Esophagus squamous epithelium (tissue), 5 donors: ENCODE data around the gene RAB37. TPM values are rescaled to one million over a fixed set of nuclear protein-coding genes. Genes with fewer than 3 reads are reported as not detected.

ENCODE experiments used
- DNase-seq: peaks from one replicate; lab custom pipeline; 2025; lab: John Stamatoyannopoulos, UW
- H3K27ac ChIP-seq, 4 donors: fragments of 200-600 bp; sonication (generic); one replicate each; pipeline ENCODE4 v1.5.1; 2016 to 2019; ENCODE audit warnings: mild to moderate bottlenecking in 1 of 4
- H3K27me3 ChIP-seq, 4 donors: fragments of 200-600 bp; sonication (generic); 1 replicate in 3 of 4; 2 replicates in 1 of 4; pipeline versions ENCODE4 v1.5.1 to v1.6.0; 2017 to 2021; ENCODE audit warnings: antibody characterized with exemption in 1 of 4
- H3K36me3 ChIP-seq, 3 donors: fragments of 200-600 bp; sonication (generic); one replicate each; pipeline ENCODE4 v1.5.1; 2016 to 2019
- H3K4me1 ChIP-seq, 3 donors: fragments of 200-600 bp; sonication (generic); one replicate each; pipeline ENCODE4 v1.5.1; 2017 to 2019
- H3K4me3 ChIP-seq, 4 donors: fragments of 200-600 bp; sonication (generic); 1 replicate in 3 of 4; 2 replicates in 1 of 4; pipeline ENCODE4 v1.5.1; 2016 to 2019; ENCODE audit warnings: mild to moderate bottlenecking in 2 of 4, moderate library complexity in 1 of 4
- H3K9me3 ChIP-seq, 3 donors: fragments of 200-600 bp; sonication (generic); one replicate each; pipeline ENCODE4 v1.5.1; 2016 to 2019
- POLR2A ChIP-seq, 4 donors: fragments of 450-650 bp; IDR thresholded peaks; one replicate each; pipeline ENCODE4 v1.6.1; 2017; ENCODE audit warnings: antibody characterized with exemption in 4 of 4, mild to moderate bottlenecking in 4 of 4, moderate library complexity in 3 of 4
- WGBS, 2 donors: methylation state at CpG; one replicate each; pipeline ENCODE4 v1.1.5; 2018; 5-methylcytosine and 5-hydroxymethylcytosine counted together
- intact Hi-C: fragments of 100-400 bp; cut with DNase I; formaldehyde crosslinking; loops from one replicate; pipeline ENCODE4 v1.15.0; 2022
- total RNA-seq, 4 donors: library from RNA; depleted of rRNA; stranded (reverse); fragments of >200 nt; gene quantifications; one replicate each; pipeline ENCODE4 v1.1.0, GENCODE V29; 2016
- TF ChIP-seq, protein P1 (sequence below), 6 experiments: fragments of 450-650 bp in 4 of 6; fragments of 200-600 bp in 2 of 6; sonication (generic) in 2 of 6; IDR thresholded peaks; one replicate each; pipeline ENCODE4 v1.5.1; 2016 to 2019; ENCODE audit warnings: antibody characterized with exemption in 6 of 6, mild to moderate bottlenecking in 4 of 6, moderate library complexity in 4 of 6
- donor health status: DM: yes; HTN: yes; CAD: no.

RAB37 gene
- total RNA-seq, 4 donors from 2014 or later = 0.44 to 3.2 (median 1.6) TPM; not detected in 1

- peaks cover 21 to 45% (median 28%) of the 10 kb centered on the region in 3 donors for H3K36me3 ChIP-seq
- peak overlapping the region; percentile 71 to 88 (median 87) for H3K27ac ChIP-seq
- 20 to 23% methylated on average over 8 of the region's 12 CpGs for WGBS, 2 donors
- H3K4me3 ChIP-seq = peak overlapping the region; percentile 59 to 99 (median 86)
- H3K27me3 ChIP-seq = no peaks in the 10 kb centered on the region
- no peaks in the 10 kb centered on the region for H3K9me3 ChIP-seq
- H3K4me1 ChIP-seq = peaks cover 15 to 65% (median 26%) of the 10 kb centered on the region in 3 donors
- no peak for TF ChIP-seq POLR2A (IDR thresholded peaks at IDR 0.05)
- TF ChIP-seq, protein P1, sequence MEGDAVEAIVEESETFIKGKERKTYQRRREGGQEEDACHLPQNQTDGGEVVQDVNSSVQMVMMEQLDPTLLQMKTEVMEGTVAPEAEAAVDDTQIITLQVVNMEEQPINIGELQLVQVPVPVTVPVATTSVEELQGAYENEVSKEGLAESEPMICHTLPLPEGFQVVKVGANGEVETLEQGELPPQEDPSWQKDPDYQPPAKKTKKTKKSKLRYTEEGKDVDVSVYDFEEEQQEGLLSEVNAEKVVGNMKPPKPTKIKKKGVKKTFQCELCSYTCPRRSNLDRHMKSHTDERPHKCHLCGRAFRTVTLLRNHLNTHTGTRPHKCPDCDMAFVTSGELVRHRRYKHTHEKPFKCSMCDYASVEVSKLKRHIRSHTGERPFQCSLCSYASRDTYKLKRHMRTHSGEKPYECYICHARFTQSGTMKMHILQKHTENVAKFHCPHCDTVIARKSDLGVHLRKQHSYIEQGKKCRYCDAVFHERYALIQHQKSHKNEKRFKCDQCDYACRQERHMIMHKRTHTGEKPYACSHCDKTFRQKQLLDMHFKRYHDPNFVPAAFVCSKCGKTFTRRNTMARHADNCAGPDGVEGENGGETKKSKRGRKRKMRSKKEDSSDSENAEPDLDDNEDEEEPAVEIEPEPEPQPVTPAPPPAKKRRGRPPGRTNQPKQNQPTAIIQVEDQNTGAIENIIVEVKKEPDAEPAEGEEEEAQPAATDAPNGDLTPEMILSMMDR (IDR thresholded peaks at IDR 0.05) = no peak
- no peak for DNase-seq
- intact Hi-C loops = no loop called here
Observed at GRCh38 chr17:74775409-74776043, 38.5 kb downstream of the RAB37 start.

DNA sequence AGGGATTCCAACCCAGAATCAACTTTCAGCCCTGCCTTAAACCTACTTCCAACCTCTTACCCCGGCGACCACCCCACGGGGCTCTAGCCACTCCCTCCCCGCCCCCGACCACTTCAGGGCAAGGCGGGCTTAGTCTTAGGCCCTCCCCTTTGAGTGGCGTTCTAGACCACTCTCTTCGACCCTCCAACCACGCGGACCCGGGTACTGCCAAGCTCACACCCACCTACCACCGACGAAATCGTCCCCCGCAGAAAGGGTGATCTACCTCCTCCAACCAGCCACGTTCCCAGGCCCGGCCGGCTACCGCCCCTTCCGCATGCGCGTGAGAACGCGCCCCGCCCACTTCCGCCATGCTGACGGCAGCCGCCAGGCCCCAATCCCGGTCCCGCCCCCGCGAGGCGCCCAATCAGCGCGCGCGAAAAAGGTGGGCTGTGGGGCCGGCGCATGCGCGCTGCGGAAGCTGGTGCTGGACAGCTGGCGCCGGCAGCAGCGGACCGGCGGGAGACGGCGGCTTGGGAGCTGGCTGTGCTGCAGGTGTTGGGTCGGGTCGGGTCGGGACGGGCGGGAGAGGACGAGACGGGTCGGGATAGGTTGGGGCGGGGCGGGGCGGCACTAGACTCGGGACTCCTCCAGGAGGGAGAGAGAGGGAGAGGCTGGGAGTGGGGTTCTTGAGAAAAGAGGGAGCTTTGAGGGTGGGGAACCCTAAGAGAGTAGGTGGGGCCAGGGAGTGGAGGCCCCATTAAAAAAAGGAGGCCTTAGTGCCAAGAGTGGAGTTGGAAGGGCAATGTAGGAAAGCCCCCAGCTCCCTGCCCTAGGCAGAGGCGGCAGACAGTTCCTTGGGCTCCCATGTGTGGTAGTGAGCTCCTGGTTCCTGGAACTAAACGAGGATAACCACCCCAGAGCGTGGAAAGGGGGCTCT is 39.2 kb downstream of the RAB37 start, which contains the start of gene NAT9:
TSS of gene NAT9 (minus strand) at position 302 of the 919 bp plus-strand sequence. CDS start 647 bp downstream, outside the sequence.
- H3K4me1 ChIP-seq = peaks cover 15 to 68% (median 28%) of the 10 kb centered on the region in 3 donors
- peak within 1 kb of the TSS; percentile 71 to 88 (median 87) for H3K27ac ChIP-seq
- WGBS, 2 donors = 0 to 1% methylated on average over 10 to 29 of the region's 64 CpGs
- H3K27me3 ChIP-seq = no peaks in the 10 kb centered on the region
- DNase-seq = peak; percentile 71
- peaks cover 16 to 45% (median 22%) of the 10 kb centered on the region in 3 donors for H3K36me3 ChIP-seq
- H3K4me3 ChIP-seq = peak within 1 kb of the TSS; percentile 59 to 99 (median 86)
- intact Hi-C loops = no loop called here
- H3K9me3 ChIP-seq = no peaks in the 10 kb centered on the region
- TF ChIP-seq POLR2A (IDR thresholded peaks at IDR 0.05) = peak in 3 of 4 donors; percentile 42 to 81 (median 67)
- TF ChIP-seq, protein P1 (IDR thresholded peaks at IDR 0.05) = peak in 1 of 6 experiments; percentile 52

DNA sequence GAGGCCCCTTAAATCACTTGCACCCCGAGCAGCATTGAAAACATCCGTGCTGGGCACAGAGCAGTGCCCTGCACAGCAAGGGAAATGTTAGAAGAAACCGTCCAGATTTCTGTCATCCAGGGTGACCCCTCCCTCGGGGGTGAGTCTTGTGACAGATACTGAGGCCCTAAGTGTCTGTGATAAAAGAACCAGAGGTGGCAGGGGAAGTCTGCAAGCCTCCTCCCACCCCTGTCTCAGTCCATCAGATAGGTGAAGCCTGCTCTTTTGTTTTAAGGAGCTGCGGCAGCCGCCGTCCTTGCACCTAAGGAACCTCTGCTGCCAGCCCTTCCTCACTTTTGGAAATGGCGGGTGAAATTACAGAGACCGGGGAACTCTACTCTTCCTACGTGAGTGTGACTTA is 39.9 kb downstream of the RAB37 start:
- DNase-seq = no peak
- intact Hi-C loops = no loop called here
- H3K9me3 ChIP-seq = no peaks in the 10 kb centered on the region
- 28 to 43% methylated on average over 5 to 10 of the region's 10 CpGs for WGBS, 2 donors
- H3K27ac ChIP-seq = peak overlapping the region in 3 of 4 donors; percentile 71 to 88 (median 87)
- peak overlapping the region; percentile 59 to 99 (median 86) for H3K4me3 ChIP-seq
- peaks cover 15 to 68% (median 28%) of the 10 kb centered on the region in 3 donors for H3K4me1 ChIP-seq
- no peaks in the 10 kb centered on the region for H3K27me3 ChIP-seq
- peaks cover 9 to 45% (median 20%) of the 10 kb centered on the region in 3 donors for H3K36me3 ChIP-seq
- TF ChIP-seq, protein P1 (IDR thresholded peaks at IDR 0.05) = no peak
- TF ChIP-seq POLR2A (IDR thresholded peaks at IDR 0.05) = no peak

DNA sequence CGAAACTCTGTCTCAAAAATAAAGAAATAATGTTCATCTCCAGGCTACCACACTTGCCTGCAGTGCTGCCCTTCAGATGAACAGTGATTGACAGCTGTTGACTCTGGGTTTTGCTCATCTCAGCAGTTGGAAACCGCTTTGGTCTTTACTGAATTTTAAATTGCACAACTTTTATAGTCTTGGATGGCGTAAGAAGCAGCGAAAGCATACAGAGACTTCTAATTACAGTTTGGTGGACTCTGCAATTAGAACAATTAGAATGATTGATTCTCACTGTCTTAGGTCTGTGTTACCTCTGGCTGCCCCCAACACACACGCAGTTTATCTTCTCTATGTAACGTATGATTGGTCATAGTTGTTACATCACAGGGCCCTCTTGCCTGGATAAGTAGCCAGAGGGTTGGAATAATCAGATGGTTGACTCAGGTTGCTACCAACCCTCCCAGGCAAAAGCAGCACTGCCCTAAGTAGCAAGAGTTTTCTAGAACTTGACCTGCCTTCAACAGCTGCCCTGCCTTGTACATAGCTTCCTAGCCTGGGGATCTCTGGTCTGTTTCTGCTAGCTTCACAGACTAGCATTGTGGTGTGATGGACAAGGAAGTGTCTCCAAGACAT is 41.0 kb downstream of the RAB37 start:
- H3K9me3 ChIP-seq = no peaks in the 10 kb centered on the region
- intact Hi-C loops = no loop called here
- H3K4me1 ChIP-seq = peaks cover 15 to 68% (median 28%) of the 10 kb centered on the region in 3 donors
- 67 to 79% methylated on average over 5 to 6 of the region's 6 CpGs for WGBS, 2 donors
- no peak for DNase-seq
- no peak overlapping the region for H3K4me3 ChIP-seq
- H3K27ac ChIP-seq = no peak overlapping the region
- TF ChIP-seq, protein P1 (IDR thresholded peaks at IDR 0.05) = no peak
- no peak for TF ChIP-seq POLR2A (IDR thresholded peaks at IDR 0.05)
- H3K36me3 ChIP-seq = peaks cover 0 to 45% (median 11%) of the 10 kb centered on the region in 3 donors
- H3K27me3 ChIP-seq = no peaks in the 10 kb centered on the region
